ENCODE measurements around the gene EPS8L2. TPM values are rescaled to one million over a fixed set of nuclear protein-coding genes. Genes with fewer than 3 reads are reported as not detected.

EPS8L2 gene
- 4.4 and 8.1 TPM in 2 replicates for total RNA-seq (2013; cell fraction: nucleolus; rRNA removed)
- total RNA-seq (2014; rRNA removed), result 11.5 and 12.5 TPM in 2 replicates
- 3.1 and 5.1 TPM in 2 replicates for total RNA-seq (2014; rRNA removed; fragmentation: Illumina TruSeq; extraction: Trizol)
- 10.8 and 13.4 TPM in 2 replicates for total RNA-seq (2021)
- polyA plus RNA-seq (2011; ENCODE audit: low read depth), result 4.7 TPM
- 4.4 and 7.7 TPM in 2 replicates for polyA plus RNA-seq (2011; rRNA removed)
- polyA plus RNA-seq (2011; cell fraction: cytosol; rRNA removed), result 7.5 and 14.4 TPM in 2 replicates
- 44.2 and 44.3 TPM in 2 replicates for polyA plus RNA-seq (2011; cell fraction: nucleus; rRNA removed)
- polyA plus RNA-seq (2012), result 22.8 and 23.5 TPM in 2 replicates
- polyA plus RNA-seq (2014; fragmentation: Illumina TruSeq; extraction: Trizol), result 2.9 and 4.0 TPM in 2 replicates
- 1 to 10 TPM in 1 of 2 experiments, under 1 TPM in 1; 0.76 to 2.9 TPM for polyA plus RNA-seq (2014; fragmentation: Nextera tagmentation; extraction: Ambion mirVana)
- polyA plus RNA-seq (2014; rRNA removed), result 11.8 and 15.3 TPM in 2 replicates
- 10 to 100 TPM; 13.9 to 20.0 TPM for polyA plus RNA-seq (2016; fragmentation: Nextera tagmentation; extraction: Ambion mirVana)
- 3.7 and 4.7 TPM in 2 replicates for polyA minus RNA-seq (2011; rRNA and poly(A)+ RNA removed)
- 4.4 and 4.8 TPM in 2 replicates for polyA minus RNA-seq (2011; cell fraction: cytosol; rRNA and poly(A)+ RNA removed)
- polyA minus RNA-seq (2011; cell fraction: nucleus; rRNA and poly(A)+ RNA removed), result 5.4 and 5.7 TPM in 2 replicates
- Bru-seq, nascent RNA, result percentile 36 among the genes with signal in this experiment
- BruChase-seq, experiment 1, labeled RNA remaining after a 6-hour chase, result percentile 37 among the genes with signal in this experiment
- BruChase-seq, experiment 2, labeled RNA remaining after a 2-hour chase, result percentile 37 among the genes with signal in this experiment
- long read RNA-seq, experiment 1, partial matches to known transcripts, result 2 of 4 reads
- long read RNA-seq, experiment 1, other reads (novel, unspliced or antisense), result 2 of 4 reads
- long read RNA-seq, experiment 2, partial matches to known transcripts, result 1 of 2 reads
- long read RNA-seq, experiment 2, other reads (novel, unspliced or antisense), result 1 of 2 reads

DNA sequence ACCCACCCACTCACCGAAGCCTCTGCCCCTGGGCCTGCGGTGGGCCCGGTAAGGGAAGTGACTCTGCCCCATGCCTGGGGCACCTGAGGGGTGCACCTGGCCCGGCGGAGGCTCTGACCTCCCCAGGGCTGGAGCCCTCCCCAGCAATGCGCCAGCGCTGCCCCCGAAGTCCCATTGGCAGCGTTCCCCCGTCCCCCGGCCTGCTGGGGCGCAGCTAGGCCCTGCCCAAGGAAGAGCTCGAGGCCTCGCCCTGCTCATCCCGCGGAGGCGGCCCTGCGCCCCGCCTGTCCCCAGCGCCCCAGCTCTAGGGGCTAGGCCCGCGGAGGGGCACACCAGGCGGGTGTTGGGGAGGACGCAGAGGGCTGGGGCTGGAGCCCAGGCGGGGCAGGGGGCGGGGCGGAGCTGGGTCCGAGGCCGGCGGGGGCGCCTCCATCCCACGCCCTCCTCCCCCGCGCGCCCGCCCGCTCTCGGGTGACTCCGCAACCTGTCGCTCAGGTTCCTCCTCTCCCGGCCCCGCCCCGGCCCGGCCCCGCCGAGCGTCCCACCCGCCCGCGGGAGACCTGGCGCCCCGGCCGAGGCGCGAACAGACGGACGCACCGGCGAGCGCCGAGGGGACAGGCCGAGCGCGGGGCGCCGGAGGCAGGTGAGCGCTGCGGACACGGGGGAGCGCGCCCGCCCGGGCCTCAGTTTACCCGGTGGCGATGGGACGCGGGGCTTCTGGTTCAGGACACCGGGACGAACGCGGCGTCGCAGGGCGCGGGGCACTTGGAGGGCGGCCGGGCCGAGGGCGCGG is at the start of gene EPS8L2:
Gene EPS8L2 (plus strand): TSS at position 586 of the 793 bp plus-strand sequence. CDS start 3,177 bp downstream, outside the sequence.
- DNase-seq (ENCODE audit: low read depth, low spot score), result no peak
- no peak within 1 kb of the TSS for H3K27ac ChIP-seq (ENCODE audit: control insufficient read depth, insufficient read depth)
- H3K27me3 ChIP-seq (replicated peaks in 1 of 2; ENCODE audit: control insufficient read depth in 2 of 2, insufficient read depth in 2 of 2, low read length in 1 of 2), result no peaks in the 10 kb centered on the region; a peak in 1 of 4 replicates
- no peaks in the 10 kb centered on the region for H4K20me1 ChIP-seq (ENCODE audit: control insufficient read depth, insufficient read depth)
- no TSS peak for BruUV-seq (replicated peaks)
- 23% methylated on average over 48 of the region's 90 CpGs for WGBS (ENCODE audit: insufficient coverage, insufficient replicate concordance, low lambda C conversion rate, missing lambda C conversion rate)
- ChIA-PET RAD21 (ENCODE audit: unreplicated experiment) (interaction anchor here (2.0 kb wide), 1 partner anchor 16 kb away, joined by 6 read pairs; no protein-coding TSS in a partner anchor), CTCF (no interaction called here), POLR2A (interaction anchor here (0.6 kb wide), 1 partner anchor 14 kb away, joined by 3 read pairs; no protein-coding TSS in a partner anchor), SMC1A (ENCODE audit: uncharacterized antibody, unreplicated experiment) (no interaction called here)
- H3K4me3 ChIP-seq, result no peak within 1 kb of the TSS
- peak within 1 kb of the TSS; percentile 2; the same call in 1 of the 2 replicates for H3K9ac ChIP-seq (ENCODE audit: control insufficient read depth, insufficient read depth, low read length)
- in situ Hi-C loops (cut with MboI), result no loop called here
- peak; percentile 14 for ATAC-seq
- no peaks in the 10 kb centered on the region for H3K9me3 ChIP-seq (replicated peaks; ENCODE audit: control insufficient read depth, insufficient read depth, low read length)
- FAIRE-seq, result no peak
- intact Hi-C loops (cut with micrococcal nuclease; ENCODE audit: unreplicated experiment), result no loop called here
- no peak within 1 kb of the TSS for H2AFZ ChIP-seq (ENCODE audit: control insufficient read depth, low read depth, low read length)
- H3K36me3 ChIP-seq (ENCODE audit: control insufficient read depth in 2 of 2, insufficient read depth in 2 of 2, low read length in 1 of 2), result peaks cover 0 to 5% of the 10 kb centered on the region in 2 experiments; a peak in 2 of 4 replicates
- TF ChIP-seq EED (IDR thresholded peaks at IDR 0.05; ENCODE audit: low read depth), result no peak
- no peak for TF ChIP-seq RB1 (IDR thresholded peaks at IDR 0.05; ENCODE audit: borderline replicate concordance)
- TF ChIP-seq SUZ12 (IDR thresholded peaks at IDR 0.05; ENCODE audit: unreplicated experiment), result peak; percentile 62
- TF ChIP-seq RBBP5 (conservative IDR thresholded peaks at IDR 0.05), result no peak
- TF ChIP-seq ATF7 (IDR thresholded peaks at IDR 0.05; ENCODE audit: low read depth), result no peak
- TF ChIP-seq RFX5 (IDR thresholded peaks at IDR 0.05; ENCODE audit: low read depth, low read length), result no peak
- TF ChIP-seq POU2F2 (IDR thresholded peaks at IDR 0.05; ENCODE audit: borderline replicate concordance, low read depth, low read length), result no peak
- TF ChIP-seq CHD1 (IDR thresholded peaks at IDR 0.05; ENCODE audit: low read depth, low read length), result no peak
- no peak for TF ChIP-seq ZBED1 (IDR thresholded peaks at IDR 0.05; ENCODE audit: borderline replicate concordance)
- TF ChIP-seq EGR1 (IDR thresholded peaks at IDR 0.05; ENCODE audit: borderline replicate concordance in 1 of 2, low read depth in 2 of 2, low read length in 2 of 2), result peak in 1 of 2 experiments; percentile 64; a peak in 1 of 3 replicates
- TF ChIP-seq SRF (IDR thresholded peaks at IDR 0.05; ENCODE audit: low read depth in 2 of 2, low read length in 2 of 2), result no peak
- TF ChIP-seq, protein P1, sequence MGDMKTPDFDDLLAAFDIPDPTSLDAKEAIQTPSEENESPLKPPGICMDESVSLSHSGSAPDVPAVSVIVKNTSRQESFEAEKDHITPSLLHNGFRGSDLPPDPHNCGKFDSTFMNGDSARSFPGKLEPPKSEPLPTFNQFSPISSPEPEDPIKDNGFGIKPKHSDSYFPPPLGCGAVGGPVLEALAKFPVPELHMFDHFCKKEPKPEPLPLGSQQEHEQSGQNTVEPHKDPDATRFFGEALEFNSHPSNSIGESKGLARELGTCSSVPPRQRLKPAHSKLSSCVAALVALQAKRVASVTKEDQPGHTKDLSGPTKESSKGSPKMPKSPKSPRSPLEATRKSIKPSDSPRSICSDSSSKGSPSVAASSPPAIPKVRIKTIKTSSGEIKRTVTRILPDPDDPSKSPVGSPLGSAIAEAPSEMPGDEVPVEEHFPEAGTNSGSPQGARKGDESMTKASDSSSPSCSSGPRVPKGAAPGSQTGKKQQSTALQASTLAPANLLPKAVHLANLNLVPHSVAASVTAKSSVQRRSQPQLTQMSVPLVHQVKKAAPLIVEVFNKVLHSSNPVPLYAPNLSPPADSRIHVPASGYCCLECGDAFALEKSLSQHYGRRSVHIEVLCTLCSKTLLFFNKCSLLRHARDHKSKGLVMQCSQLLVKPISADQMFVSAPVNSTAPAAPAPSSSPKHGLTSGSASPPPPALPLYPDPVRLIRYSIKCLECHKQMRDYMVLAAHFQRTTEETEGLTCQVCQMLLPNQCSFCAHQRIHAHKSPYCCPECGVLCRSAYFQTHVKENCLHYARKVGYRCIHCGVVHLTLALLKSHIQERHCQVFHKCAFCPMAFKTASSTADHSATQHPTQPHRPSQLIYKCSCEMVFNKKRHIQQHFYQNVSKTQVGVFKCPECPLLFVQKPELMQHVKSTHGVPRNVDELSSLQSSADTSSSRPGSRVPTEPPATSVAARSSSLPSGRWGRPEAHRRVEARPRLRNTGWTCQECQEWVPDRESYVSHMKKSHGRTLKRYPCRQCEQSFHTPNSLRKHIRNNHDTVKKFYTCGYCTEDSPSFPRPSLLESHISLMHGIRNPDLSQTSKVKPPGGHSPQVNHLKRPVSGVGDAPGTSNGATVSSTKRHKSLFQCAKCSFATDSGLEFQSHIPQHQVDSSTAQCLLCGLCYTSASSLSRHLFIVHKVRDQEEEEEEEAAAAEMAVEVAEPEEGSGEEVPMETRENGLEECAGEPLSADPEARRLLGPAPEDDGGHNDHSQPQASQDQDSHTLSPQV (IDR thresholded peaks at IDR 0.05), result no peak
- TF ChIP-seq ESRRA (IDR thresholded peaks at IDR 0.05; ENCODE audit: low read length), result no peak
- no peak for TF ChIP-seq PAX5 (IDR thresholded peaks at IDR 0.05; ENCODE audit: borderline replicate concordance, low read depth, low read length)
- no peak for TF ChIP-seq SMAD1 (IDR thresholded peaks at IDR 0.05; ENCODE audit: low read depth, partially characterized antibody)
- no peak for TF ChIP-seq HDAC6 (IDR thresholded peaks at IDR 0.05; ENCODE audit: unreplicated experiment)
- H3K4me2 ChIP-seq (ENCODE audit: control insufficient read depth, insufficient read depth), result peak within 1 kb of the TSS; percentile 22; the same call in 1 of the 2 replicates
- no peaks in the 10 kb centered on the region for H3K4me1 ChIP-seq (ENCODE audit: control insufficient read depth, insufficient read depth, low read length)
- H3K79me2 ChIP-seq (ENCODE audit: control insufficient read depth, insufficient read depth, low read length), result no peaks in the 10 kb centered on the region

Measured in GM12878 (cell line).